Peyer's patch (tissue), 4 donors: ENCODE data around the gene RRBP1.

Source experiments
- POLR2A ChIP-seq, 2 donors: fragments of 450-650 bp; IDR thresholded peaks; one replicate each; pipeline ENCODE4 v1.5.1; 2017; ENCODE audit warnings: antibody characterized with exemption in 2 of 2, mild to moderate bottlenecking in 2 of 2, moderate library complexity in 2 of 2
- TF ChIP-seq, protein P1 (sequence below), 6 experiments: fragments of 450-650 bp in 4 of 6; fragments of 200-600 bp in 2 of 6; sonication (generic) in 1 of 6; IDR thresholded peaks; one replicate each; pipeline ENCODE4 v1.5.1; 2017 to 2019; ENCODE audit warnings: antibody characterized with exemption in 6 of 6, mild to moderate bottlenecking in 3 of 6, moderate library complexity in 1 of 6

DNA sequence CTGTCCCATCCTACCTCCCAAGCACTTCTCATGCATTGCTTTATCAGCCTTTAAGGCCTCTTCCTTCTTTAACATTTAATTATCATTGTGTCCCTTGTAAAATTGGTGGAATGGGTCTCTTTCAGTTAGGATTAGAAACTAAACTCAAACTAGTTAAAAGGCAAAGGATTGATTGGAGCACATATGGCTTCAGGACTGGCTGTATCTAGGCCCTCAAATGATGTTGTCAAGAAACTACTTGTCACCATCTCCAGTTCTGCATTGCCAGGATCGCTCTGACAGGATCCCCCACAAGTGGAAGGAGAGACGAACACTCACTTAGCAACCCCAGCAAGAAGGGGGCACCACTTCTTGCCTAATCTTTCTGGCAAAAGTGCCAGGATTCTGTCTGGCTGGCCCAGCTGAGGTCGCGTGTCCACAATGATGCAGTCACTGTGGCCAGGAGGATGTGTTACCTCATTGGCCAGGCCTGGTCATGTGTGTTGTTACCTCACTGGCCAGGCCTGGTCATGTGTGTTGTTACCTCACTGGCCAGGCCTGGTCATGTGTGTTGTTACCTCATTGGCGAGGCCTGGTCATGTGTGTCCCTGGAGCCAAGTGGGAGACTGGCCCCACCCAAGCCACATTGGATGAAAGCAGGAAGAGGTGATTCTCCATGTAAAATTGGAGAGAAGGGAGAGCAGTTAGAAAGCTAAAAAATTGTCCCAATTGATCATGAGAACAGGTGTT, 22.7 kb upstream of the RRBP1 start:
- TF ChIP-seq POLR2A (IDR thresholded peaks at IDR 0.05) = no peak
- TF ChIP-seq, protein P1, sequence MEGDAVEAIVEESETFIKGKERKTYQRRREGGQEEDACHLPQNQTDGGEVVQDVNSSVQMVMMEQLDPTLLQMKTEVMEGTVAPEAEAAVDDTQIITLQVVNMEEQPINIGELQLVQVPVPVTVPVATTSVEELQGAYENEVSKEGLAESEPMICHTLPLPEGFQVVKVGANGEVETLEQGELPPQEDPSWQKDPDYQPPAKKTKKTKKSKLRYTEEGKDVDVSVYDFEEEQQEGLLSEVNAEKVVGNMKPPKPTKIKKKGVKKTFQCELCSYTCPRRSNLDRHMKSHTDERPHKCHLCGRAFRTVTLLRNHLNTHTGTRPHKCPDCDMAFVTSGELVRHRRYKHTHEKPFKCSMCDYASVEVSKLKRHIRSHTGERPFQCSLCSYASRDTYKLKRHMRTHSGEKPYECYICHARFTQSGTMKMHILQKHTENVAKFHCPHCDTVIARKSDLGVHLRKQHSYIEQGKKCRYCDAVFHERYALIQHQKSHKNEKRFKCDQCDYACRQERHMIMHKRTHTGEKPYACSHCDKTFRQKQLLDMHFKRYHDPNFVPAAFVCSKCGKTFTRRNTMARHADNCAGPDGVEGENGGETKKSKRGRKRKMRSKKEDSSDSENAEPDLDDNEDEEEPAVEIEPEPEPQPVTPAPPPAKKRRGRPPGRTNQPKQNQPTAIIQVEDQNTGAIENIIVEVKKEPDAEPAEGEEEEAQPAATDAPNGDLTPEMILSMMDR (IDR thresholded peaks at IDR 0.05) = no peak
